Measurements from ENCODE around the gene GMDS.

Gene GMDS

DNA sequence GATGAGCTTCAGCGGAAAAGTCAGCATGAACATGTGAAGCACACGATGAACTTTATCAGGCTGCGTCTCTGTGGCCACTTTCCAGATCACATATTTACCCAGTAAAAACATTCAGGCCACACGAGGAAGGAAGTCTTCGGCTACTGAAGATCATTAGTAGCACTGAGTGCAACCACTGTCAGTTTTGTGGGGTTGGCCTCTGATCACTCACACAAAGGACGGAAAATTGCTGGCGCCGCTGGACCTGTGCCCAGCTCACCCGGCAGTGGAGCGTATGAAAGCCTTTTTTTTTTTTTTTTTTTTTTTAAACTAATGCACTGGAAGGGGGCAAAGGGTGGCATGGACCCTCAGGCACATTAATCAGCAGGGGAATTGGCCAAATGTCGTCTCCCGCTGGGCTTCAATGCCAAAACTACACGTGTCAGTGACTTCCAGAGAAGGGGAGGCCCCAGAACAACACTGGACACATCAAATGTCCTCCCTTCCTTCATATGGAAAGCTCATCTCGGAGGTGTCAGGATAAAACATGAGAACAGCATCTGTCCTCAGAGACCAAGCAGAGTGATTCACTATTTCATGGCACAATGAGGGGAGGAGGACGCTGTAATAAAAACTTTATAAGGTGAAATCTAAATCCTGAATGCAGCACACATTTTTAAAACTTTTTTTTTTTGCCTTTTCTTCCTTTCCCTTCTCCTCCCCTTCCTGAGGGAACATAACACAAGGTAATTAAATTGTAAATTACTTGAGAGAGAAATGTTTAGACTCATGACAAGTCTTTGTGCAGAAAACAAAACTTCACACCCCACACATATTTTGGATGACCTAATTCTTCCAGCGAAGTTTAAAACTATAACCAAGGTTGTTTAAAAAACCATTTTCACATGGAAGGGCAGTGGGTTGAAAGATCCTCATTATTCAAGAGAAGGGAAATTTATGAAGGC is 412.3 kb downstream of the GMDS start:
- DNase-seq (ENCODE audit: low read depth) = no peak

DNA sequence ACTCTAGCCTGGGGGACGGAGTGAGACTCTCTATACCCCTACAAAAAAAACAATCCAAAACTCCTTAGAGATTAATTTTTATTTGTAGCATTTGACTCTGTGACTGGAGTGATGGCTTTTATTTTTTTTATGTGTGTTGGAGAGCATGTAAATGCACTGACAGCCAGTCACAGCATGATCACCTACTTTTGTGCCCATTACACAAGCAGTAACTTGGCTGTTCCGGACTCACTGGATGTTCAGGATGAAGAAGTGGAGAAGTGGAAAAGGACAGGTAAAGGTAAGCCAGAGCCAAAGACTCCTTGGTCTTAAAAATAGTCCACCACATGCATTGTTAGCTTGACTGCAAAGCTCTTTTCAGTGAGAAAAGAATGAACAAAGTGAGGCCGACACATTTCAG is 413.0 kb downstream of the GMDS start:
- no peak for DNase-seq (ENCODE audit: low read depth)

DNA sequence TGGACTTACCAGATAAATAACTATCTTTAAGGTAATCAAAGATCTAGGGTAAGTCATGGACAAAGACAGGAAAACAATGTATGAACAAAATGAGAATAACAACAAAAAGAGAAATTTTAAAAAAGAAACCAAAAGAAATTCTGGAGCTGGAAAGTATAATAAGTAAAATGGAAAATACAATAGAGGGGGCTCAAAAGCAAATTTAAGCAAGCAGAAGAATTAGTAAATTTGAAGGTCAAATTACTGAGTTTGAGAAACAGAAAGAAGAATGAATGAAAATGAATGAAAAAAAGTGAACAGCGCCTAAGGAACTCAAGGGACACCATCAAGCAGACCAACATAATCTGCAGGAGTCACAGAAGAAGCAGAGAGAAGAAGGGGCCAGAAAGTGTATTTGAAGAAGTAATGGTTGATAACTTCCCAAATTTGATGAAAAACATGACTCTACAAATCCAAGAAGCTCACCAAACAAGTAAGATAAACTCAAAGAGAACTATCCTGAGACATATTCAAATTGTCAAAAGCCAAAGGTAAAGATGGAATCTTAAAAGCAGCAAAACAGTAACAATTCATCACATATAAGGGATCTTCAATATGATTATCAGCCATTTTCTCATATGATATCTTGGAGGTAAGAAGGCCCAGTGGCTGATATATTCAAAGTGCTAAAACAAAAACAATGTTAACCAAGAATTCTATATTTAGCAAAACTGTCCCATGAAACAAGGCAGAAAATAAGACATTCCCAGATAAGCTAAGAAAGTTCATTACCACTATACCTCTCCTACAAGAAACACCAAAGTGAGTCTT is 417.2 kb downstream of the GMDS start:
- DNase-seq (ENCODE audit: low read depth) = no peak

DNA sequence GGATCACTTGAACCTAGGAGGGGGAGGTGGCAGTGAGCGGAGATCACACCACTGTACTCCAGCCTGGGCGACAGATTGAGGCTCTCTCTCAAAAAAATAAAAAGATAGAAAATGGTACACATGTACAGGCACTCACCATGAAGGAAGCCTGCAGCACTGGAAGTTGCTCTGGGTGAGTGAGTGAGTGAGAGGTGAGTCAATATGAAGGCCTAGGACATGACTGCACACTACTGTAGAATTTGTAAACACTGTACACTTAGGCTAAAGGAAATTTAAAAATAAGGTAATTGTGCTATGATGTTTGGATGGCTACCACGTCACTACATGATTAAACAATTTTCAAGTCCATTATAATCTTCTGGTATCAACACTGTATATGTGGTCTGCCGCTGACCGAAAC is 419.5 kb downstream of the GMDS start:
- DNase-seq (ENCODE audit: low read depth) = no peak

DNA sequence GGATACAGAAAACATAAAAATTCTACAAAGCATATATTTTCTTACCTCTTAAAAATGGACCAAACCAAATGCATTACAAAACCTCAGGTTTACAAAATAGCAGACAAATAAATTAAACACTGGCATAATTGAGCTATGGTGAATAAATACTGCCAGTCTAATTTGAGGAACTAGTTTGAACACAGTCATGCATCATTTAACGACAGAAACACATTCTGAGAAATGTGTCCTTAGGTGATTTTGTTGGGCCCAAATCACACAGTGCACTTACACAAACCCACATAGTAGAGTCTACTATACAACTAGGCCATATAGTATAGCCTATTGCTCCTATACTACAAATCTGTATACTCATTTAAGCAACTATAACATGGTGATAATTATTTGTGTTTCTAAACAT is 420.1 kb downstream of the GMDS start:
- DNase-seq (ENCODE audit: low read depth) = no peak

DNA sequence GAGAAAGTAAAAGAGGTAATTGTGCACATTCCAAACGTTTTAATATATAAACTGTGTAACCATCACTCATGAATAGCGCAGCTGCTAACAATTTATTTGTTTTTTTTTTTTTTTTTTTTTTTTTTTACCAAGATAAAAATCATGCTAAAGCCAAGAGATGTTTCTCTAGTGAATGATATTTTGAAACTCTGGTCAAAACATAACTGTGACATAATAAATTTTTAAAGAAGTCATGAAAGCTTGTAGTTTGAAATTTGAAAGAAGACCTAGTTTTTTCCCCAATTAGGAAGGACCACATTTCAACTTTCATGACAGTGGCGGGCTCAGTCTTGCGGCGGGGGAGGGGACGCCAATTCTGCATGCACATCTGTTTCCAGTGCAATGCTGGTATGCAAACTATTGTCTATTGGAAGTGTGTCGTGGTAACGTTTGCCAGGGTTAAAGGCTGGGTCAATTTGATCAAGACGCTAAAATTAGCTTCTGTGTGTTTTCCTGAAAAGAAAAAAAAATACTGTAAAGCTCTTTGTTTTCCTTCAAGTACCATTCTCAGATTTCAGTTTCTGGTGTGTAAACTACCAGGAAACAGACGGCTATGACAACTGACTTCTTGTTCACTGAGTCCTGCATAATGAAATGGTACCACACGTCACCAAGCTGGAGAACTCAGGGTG is 423.8 kb downstream of the GMDS start:
- DNase-seq (ENCODE audit: low read depth) = peak; percentile 72

DNA sequence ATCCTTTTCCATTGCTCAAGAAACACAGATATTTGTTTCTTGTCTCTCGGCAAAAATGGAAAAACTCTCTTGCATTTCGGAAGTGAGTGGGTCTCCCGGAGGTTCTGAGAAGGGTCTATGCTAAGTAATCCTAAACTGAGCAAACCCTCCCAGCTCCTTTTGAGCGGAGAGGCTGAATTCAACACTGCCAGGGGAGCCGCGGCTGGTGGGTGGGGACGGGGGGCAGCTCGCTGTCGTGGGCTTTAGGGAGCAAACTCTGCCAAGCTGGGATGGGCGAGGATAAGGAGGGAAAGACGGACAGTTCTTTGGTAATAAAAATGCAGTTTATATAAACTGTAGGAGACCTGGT is 424.3 kb downstream of the GMDS start:
- DNase-seq (ENCODE audit: low read depth) = no peak

DNA sequence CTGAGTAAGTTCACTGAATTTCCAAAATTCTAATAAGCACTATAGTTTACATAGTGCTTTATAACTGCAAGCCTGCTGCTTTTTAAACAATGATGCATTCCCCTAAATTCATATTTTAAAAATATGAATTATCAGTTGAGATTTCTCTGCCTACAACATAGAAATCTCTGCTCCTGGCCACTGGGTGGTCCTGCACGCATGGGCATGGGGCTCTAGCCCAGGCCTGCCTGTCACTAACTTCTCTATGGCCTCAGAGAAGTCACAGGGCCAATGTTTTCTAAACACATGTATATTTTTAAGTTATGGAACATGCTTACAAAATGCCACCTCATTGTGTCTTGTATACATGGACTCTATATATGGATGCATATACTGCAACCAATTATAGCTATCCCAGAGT is 424.7 kb downstream of the GMDS start:
- DNase-seq (ENCODE audit: low read depth) = no peak

DNA sequence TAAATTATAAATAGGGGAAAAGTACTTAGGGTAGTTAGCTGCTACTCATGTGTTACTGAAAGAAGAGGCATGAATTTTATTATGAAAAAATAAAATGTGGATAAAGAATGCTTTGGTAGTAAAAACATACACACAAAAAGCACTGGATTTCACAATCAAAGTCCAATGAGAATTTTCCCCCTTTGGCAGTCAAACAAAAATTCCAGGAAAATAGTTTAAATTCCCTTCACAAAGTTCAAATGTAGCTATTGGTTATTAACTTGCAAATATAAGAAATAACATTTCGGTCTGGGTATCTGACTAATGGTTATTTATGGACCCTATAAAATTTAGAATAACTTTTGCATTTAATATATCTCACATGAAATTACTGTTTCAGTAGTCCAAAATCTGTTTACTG is 425.2 kb downstream of the GMDS start:
- peak; percentile 63 for DNase-seq (ENCODE audit: low read depth)

DNA sequence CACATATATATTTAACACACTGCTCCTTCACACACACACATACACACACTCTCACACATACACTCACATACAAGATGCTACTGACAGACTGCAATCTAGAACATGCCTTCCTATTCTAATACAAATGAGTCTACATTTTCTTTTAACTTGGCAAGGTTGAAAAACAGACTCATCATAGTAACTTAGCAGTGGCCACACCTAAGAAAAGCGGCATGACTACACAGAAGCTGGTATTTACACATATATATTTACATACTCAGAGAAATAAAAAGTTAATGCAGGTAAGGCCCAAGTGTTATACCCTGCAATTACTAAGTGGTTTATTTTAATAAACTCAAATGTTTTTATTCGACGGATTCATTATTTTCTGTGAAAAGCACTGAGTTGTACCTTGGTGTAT is 426.4 kb downstream of the GMDS start:
- DNase-seq (ENCODE audit: low read depth) = no peak

DNA sequence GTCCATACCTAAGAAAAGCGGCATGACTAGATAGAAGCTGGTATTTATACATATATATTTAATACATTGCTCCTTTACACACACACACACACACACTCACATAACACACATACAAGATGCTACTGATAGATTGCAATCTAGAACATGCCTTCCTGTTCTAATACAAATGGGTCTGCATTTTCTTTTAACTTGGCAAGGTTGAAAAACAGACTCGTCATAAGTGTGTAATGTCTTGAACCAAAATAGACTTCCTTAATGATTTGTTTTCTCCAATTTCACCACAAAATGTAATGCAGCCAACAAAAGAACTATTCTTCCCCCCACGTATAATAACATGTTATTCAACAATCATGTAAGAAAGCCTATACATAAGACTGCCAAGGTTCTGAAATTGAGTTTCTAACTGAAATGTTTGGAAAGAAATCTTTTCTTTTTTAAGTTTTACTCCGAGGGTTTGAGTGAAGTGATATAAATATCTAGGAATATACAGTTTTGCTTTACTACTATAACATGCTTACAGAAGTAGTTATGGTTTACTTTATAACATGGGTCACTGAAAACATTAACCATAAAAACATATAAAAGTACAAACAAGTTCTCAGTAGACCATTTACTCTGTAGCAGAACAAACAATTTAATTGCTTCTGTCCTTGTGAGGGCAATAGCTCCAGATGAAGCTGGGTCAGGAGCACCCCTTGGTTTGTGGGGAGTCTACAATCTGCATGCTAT is 428.2 kb downstream of the GMDS start:
- DNase-seq (ENCODE audit: low read depth) = no peak

DNA sequence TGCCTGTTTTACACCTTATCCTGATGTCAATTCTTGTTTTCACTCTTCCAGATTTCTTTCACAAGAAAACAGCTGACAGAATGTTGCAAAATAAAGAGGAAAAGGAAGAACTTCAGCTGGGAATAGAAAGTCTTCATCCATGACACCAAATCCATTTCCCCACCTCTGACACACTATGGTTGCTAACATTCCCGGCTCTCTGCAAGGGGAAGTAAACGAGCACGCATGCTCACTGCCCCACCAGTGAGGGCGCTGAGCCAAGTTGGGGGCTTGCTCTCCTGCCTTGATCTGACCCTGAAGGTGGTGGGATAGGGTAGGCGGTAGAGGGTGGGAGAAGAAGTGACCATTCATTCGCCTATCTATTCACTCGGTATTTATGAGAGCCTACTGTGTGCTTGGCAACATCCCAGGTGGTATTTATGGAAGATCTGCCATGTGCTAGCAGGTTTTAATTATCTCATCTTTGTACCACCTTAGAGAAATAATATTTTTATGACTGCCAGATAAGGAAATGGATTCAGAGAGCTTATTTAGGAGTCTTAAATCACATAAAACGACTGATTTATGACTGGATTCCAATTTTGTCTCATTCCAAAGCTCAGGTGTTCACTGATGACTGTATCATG is 429.5 kb downstream of the GMDS start:
- no peak for DNase-seq (ENCODE audit: low read depth)

DNA sequence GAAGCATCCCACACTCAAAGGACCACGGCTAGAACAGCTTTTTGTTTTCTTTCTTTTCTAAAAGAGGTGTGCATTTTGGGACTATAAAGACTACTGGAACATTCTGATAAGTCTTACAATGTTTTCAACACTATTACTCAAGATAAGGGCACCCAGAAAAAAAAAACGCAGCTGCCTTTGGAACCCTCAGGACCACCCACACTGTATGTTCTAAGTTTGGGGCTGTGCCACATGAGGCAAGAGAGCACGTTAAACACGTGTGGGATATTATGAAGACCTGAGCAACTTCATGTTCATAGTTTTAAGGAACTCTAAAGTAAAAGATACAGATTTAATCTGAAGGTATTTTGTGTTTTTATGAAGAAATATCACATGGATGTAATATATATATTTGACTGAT is 431.1 kb downstream of the GMDS start:
- no peak for DNase-seq (ENCODE audit: low read depth)

DNA sequence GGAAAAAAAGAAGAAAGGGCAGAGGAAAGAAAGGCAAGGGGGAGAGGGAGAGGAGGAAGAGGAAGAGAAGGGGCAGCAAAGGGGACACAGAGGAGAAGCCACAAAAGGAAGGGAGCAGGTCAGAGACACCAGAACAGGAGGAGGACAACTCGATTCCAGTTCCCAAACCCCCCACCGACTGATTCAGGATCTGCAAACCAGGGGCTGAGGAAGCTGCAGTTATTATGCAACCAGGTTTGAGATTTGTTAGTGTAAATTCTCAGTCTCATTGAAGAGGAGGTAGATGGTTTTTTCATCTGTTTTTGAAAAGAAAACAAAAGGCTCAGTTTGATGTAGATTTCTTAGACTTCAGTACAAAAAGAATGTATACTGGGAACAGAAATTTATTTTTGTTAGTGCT is 432.9 kb downstream of the GMDS start:
- no peak for DNase-seq (ENCODE audit: low read depth)

DNA sequence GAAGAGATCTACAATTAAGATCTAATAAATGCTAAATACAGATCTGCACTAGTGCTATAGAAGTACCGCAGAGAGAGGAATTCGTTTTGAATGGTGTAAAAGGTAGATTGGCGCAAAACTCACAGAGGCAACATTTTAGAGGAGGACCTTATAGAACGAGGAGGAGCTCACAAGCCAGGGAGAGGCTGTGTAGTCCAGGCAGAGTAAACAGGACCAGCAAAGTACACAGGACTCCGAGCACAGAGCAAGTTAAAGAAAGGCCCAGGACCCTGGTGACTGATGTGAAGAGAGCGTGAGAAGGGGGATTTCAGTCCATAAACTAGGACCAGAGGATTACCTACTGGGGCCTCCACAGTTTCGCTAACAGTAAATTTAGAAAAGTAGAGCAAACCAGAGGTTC is 433.4 kb downstream of the GMDS start:
- DNase-seq (ENCODE audit: low read depth) = no peak

DNA sequence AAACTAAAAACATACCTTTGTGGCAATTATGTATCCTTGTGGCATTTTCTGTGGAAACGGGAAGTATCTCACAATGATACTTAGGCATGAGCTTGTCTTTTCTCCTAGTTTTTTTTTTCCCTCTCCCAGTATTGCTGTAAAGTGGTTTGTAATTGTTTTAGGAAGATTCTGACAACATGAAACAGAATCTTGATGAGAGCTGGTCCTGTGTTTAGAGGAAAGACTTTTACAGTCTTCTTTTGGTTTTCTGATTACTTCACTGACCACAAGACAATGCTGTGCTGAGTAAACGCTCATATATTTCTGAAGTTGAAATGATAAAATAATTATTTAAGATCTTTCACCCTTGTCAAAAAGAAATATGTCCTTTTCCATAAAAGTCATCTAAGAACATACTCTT is 434.5 kb downstream of the GMDS start:
- DNase-seq (ENCODE audit: low read depth) = no peak

DNA sequence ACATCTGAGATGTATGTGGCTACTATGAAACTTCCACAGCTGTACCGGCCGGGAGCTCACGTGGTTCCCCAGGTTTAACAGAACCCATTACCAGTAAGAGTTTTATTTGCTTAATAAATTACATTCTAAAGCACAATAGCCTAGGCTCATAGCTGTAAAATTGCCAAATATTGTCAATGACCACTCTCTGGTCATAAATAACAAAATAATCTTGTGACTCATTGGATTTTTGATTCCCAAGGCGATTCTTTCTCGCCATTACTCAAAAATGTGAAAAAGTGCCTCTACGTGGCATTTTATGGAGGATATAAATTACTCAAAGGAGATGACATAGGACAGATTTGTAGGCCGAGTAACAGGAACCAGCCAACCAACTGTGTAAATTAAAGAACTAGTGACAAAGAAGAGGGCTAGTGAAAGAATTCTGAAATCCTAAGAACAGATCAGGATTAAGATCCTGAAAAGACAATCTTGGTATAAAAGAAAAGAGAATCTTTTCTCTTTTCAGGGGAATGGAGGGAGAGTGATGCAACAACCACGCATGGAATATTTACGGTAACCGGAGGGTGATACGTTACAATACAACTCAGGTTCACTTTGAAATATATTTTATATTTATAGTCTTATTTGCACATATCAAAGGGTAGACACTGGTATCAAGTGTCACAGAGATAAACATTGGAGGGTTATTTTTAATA is 436.0 kb downstream of the GMDS start:
- no peak for DNase-seq (ENCODE audit: low read depth)

DNA sequence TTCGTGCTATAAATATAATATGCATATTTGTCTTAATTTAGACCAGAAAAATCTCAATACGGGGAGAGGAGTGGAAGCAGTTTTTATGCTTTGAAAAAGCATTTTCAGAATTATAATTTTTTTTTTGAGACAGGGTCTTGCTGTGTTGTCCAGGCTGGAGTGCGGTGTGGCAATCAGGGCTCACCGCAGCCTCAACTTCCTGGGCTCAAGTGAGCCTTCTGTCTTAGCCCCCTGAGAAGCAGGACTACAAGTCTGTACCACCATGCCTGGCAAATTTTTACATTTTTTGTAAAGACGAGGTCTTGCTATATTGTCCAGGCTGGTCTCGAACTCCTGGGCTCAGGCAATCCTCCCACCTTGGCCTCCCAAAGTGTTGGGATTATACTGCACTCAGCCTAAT is 438.5 kb downstream of the GMDS start:
- no peak for DNase-seq (ENCODE audit: low read depth)

DNA sequence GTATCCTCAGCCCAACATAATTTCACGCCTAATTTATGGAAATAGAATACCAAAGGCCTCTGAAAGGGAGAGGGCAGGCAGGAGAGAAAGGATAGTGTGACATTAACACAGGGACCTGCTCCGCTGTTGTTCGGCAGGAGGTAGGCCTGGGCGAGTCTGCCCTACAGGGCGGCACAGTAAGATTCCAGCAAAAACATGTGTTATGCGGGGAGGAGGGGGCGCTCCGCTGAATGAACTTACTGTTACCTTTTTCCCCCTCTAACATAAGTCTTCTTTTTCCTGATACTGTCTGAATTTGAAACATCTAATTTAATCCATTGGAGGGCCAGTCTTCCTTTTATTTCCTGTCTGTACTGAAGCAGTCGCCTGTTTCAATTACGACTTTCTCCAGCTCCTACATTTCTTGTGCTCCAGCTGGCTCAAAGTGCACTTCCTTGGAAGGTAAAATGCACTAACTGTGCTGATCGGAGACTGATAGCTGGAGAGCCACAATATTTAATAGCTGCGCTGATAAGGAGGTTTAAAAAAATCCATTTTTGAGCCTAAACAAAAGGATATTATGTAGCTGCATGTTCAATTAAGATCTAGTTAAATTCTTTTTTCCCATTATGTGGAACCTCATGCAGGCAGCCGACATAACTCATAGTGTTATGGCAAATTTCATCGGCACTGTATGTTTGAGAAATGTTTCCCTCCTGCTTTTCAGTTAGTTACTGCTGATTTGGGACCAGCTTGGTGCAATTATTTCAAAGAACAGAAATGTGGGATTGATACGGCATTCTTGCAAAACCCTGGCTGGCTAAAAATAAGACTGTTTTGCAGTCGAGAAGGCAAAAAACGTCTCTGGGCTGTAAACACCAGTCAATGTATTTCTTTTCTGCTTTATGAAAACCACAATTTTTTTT is 442.7 kb downstream of the GMDS start:
- DNase-seq (ENCODE audit: low read depth) = no peak

DNA sequence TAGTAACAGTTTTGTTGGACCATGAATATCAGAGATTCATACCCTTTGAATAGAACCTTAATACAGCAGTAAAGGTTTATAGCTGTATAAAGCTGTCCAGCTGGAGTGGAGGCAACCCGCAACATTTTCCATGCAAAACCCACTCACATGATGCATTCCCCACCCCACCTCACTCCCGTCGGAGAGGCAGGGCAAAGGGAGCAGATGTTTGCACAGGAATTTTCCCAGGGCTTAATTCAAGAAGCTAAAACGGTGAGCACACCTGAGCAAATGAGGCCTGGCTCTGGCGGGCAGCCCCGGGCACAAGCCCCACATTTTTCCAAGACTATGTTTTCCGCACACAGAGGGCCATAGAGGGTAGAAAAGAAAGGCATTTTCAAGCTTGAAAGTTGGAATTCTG is 444.0 kb downstream of the GMDS start:
- no peak for DNase-seq (ENCODE audit: low read depth)
